ENCODE results near the gene RBMY1D. TPM values are rescaled to one million over a fixed set of nuclear protein-coding genes. Genes with fewer than 3 reads are reported as not detected.
"Not testable (repeated sequence)": the region's sequence is repeated elsewhere in the genome, so short reads cannot be mapped to it uniquely, and the experiment has no call there.

The RBMY1D gene
- polyA plus RNA-seq, result not detected

- not testable (repeated sequence) for H3K4me3 ChIP-seq (ENCODE audit: low read depth in 1 of 2, low read length in 2 of 2); H3K27ac ChIP-seq (ENCODE audit: low read depth in 2 of 2, low read length in 1 of 2); H3K36me3 ChIP-seq (ENCODE audit: control insufficient read depth in 2 of 2, insufficient read depth in 2 of 2, low read length in 1 of 2); H3K27me3 ChIP-seq (ENCODE audit: control insufficient read depth in 1 of 2, insufficient read depth in 2 of 2, low read length in 2 of 2); H3K9me3 ChIP-seq (ENCODE audit: control insufficient read depth in 2 of 2, insufficient read depth in 1 of 2, low read depth in 1 of 2, low read length in 1 of 2); H3K4me1 ChIP-seq (ENCODE audit: control insufficient read depth in 2 of 2, insufficient read depth in 2 of 2, low read length in 1 of 2)
- WGBS, 2 donors, result no CpG with 5 or more reads among the region's 28 CpGs
Measured at GRCh38 chrY:21894426-21894825, at the start of gene RBMY1D. RBMY1D (minus strand) TSS chrY:21894526; CDS start chrY:21892513, 2,013 bp downstream.

GRCh38 chrY:21917932-21918331 lies 23.6 kb upstream of the RBMY1D start, which contains the start of gene RBMY1E:
RBMY1E (minus strand) TSS chrY:21918032; CDS start chrY:21916054, 1,978 bp downstream.
- H3K4me3 ChIP-seq (ENCODE audit: low read depth in 1 of 2, low read length in 2 of 2); H3K27ac ChIP-seq (ENCODE audit: low read depth in 2 of 2, low read length in 1 of 2); H3K27me3 ChIP-seq (ENCODE audit: control insufficient read depth in 1 of 2, insufficient read depth in 2 of 2, low read length in 2 of 2); H3K9me3 ChIP-seq (ENCODE audit: control insufficient read depth in 2 of 2, insufficient read depth in 1 of 2, low read depth in 1 of 2, low read length in 1 of 2); H3K36me3 ChIP-seq (ENCODE audit: control insufficient read depth in 2 of 2, insufficient read depth in 2 of 2, low read length in 1 of 2); H3K4me1 ChIP-seq (ENCODE audit: control insufficient read depth in 2 of 2, insufficient read depth in 2 of 2, low read length in 1 of 2): not testable (repeated sequence)
- WGBS, 2 donors, result no CpG with 5 or more reads among the region's 29 CpGs

- not testable (repeated sequence) for H3K9me3 ChIP-seq (ENCODE audit: control insufficient read depth in 2 of 2, insufficient read depth in 1 of 2, low read depth in 1 of 2, low read length in 1 of 2); H3K4me1 ChIP-seq (ENCODE audit: control insufficient read depth in 2 of 2, insufficient read depth in 2 of 2, low read length in 1 of 2); H3K4me3 ChIP-seq (ENCODE audit: low read depth in 1 of 2, low read length in 2 of 2); H3K27me3 ChIP-seq (ENCODE audit: control insufficient read depth in 1 of 2, insufficient read depth in 2 of 2, low read length in 2 of 2); H3K27ac ChIP-seq (ENCODE audit: low read depth in 2 of 2, low read length in 1 of 2); H3K36me3 ChIP-seq (ENCODE audit: control insufficient read depth in 2 of 2, insufficient read depth in 2 of 2, low read length in 1 of 2)
- WGBS, 2 donors, result no CpG with 5 or more reads among the region's 5 CpGs
Measured at GRCh38 chrY:21869407-21870076, 24.8 kb downstream of the RBMY1D start.

GRCh38 chrY:21845481-21845880 lies 48.8 kb downstream of the RBMY1D start:
- H3K36me3 ChIP-seq (ENCODE audit: control insufficient read depth in 2 of 2, insufficient read depth in 2 of 2, low read length in 1 of 2), result no peaks in the 10 kb centered on the region
- H3K27ac ChIP-seq (ENCODE audit: low read depth in 2 of 2, low read length in 1 of 2), result no peak overlapping the region
- no peaks in the 10 kb centered on the region for H3K4me1 ChIP-seq (ENCODE audit: control insufficient read depth in 2 of 2, insufficient read depth in 2 of 2, low read length in 1 of 2)
- no peak overlapping the region for H3K4me3 ChIP-seq (ENCODE audit: low read depth in 1 of 2, low read length in 2 of 2)
- H3K27me3 ChIP-seq (ENCODE audit: control insufficient read depth in 1 of 2, insufficient read depth in 2 of 2, low read length in 2 of 2), result no peaks in the 10 kb centered on the region
- WGBS, 2 donors, result 27 to 38% methylated on average over 3 of the region's 3 CpGs
- H3K9me3 ChIP-seq (ENCODE audit: control insufficient read depth in 2 of 2, insufficient read depth in 1 of 2, low read depth in 1 of 2, low read length in 1 of 2), result no peaks in the 10 kb centered on the region

- Histone ChIP-seq H3K4me1 (ENCODE audit: control insufficient read depth in 2 of 2, insufficient read depth in 2 of 2, low read length in 1 of 2) (no peaks in the 10 kb centered on the region), H3K27ac (ENCODE audit: low read depth in 2 of 2, low read length in 1 of 2) (no peak overlapping the region), H3K27me3 (ENCODE audit: control insufficient read depth in 1 of 2, insufficient read depth in 2 of 2, low read length in 2 of 2) (no peaks in the 10 kb centered on the region), H3K36me3 (ENCODE audit: control insufficient read depth in 2 of 2, insufficient read depth in 2 of 2, low read length in 1 of 2) (no peaks in the 10 kb centered on the region), H3K4me3 (ENCODE audit: low read depth in 1 of 2, low read length in 2 of 2) (no peak overlapping the region), H3K9me3 (ENCODE audit: control insufficient read depth in 2 of 2, insufficient read depth in 1 of 2, low read depth in 1 of 2, low read length in 1 of 2) (no peaks in the 10 kb centered on the region)
- 73 to 80% methylated on average over 1 to 4 of the region's 4 CpGs for WGBS, 2 donors
Measured at GRCh38 chrY:21842090-21842489, 52.2 kb downstream of the RBMY1D start.

GRCh38 chrY:21839489-21839888 lies 54.8 kb downstream of the RBMY1D start:
- Histone ChIP-seq H3K9me3 (ENCODE audit: control insufficient read depth in 2 of 2, insufficient read depth in 1 of 2, low read depth in 1 of 2, low read length in 1 of 2) (no peaks in the 10 kb centered on the region), H3K4me3 (ENCODE audit: low read depth in 1 of 2, low read length in 2 of 2) (no peak overlapping the region), H3K4me1 (ENCODE audit: control insufficient read depth in 2 of 2, insufficient read depth in 2 of 2, low read length in 1 of 2) (no peaks in the 10 kb centered on the region), H3K36me3 (ENCODE audit: control insufficient read depth in 2 of 2, insufficient read depth in 2 of 2, low read length in 1 of 2) (no peaks in the 10 kb centered on the region), H3K27me3 (ENCODE audit: control insufficient read depth in 1 of 2, insufficient read depth in 2 of 2, low read length in 2 of 2) (no peaks in the 10 kb centered on the region), H3K27ac (ENCODE audit: low read depth in 2 of 2, low read length in 1 of 2) (no peak overlapping the region)
- WGBS, 2 donors, result 56% methylated on average over 5 of the region's 5 CpGs; no CpG with 5 or more reads in 1 of the 2 donors

- Histone ChIP-seq H3K9me3 (ENCODE audit: control insufficient read depth in 2 of 2, insufficient read depth in 1 of 2, low read depth in 1 of 2, low read length in 1 of 2) (no peaks in the 10 kb centered on the region), H3K4me3 (ENCODE audit: low read depth in 1 of 2, low read length in 2 of 2) (no peak overlapping the region), H3K27ac (ENCODE audit: low read depth in 2 of 2, low read length in 1 of 2) (no peak overlapping the region), H3K36me3 (ENCODE audit: control insufficient read depth in 2 of 2, insufficient read depth in 2 of 2, low read length in 1 of 2) (no peaks in the 10 kb centered on the region), H3K4me1 (ENCODE audit: control insufficient read depth in 2 of 2, insufficient read depth in 2 of 2, low read length in 1 of 2) (no peaks in the 10 kb centered on the region), H3K27me3 (ENCODE audit: control insufficient read depth in 1 of 2, insufficient read depth in 2 of 2, low read length in 2 of 2) (no peaks in the 10 kb centered on the region)
- 50 to 69% methylated on average over 3 to 8 of the region's 8 CpGs for WGBS, 2 donors
Measured at GRCh38 chrY:21836343-21836742, 58.0 kb downstream of the RBMY1D start.

GRCh38 chrY:21835052-21835451 lies 59.3 kb downstream of the RBMY1D start:
- H3K4me1 ChIP-seq (ENCODE audit: control insufficient read depth in 2 of 2, insufficient read depth in 2 of 2, low read length in 1 of 2), result no peaks in the 10 kb centered on the region
- H3K9me3 ChIP-seq (ENCODE audit: control insufficient read depth in 2 of 2, insufficient read depth in 1 of 2, low read depth in 1 of 2, low read length in 1 of 2), result no peaks in the 10 kb centered on the region
- WGBS, 2 donors, result 60 to 69% methylated on average over 1 to 7 of the region's 7 CpGs
- H3K4me3 ChIP-seq (ENCODE audit: low read depth in 1 of 2, low read length in 2 of 2), result no peak overlapping the region
- no peaks in the 10 kb centered on the region for H3K36me3 ChIP-seq (ENCODE audit: control insufficient read depth in 2 of 2, insufficient read depth in 2 of 2, low read length in 1 of 2)
- H3K27me3 ChIP-seq (ENCODE audit: control insufficient read depth in 1 of 2, insufficient read depth in 2 of 2, low read length in 2 of 2), result no peaks in the 10 kb centered on the region
- H3K27ac ChIP-seq (ENCODE audit: low read depth in 2 of 2, low read length in 1 of 2), result no peak overlapping the region
